Measurements from ENCODE around the gene GRM8. TPM values are rescaled to one million over a fixed set of nuclear protein-coding genes. Genes with fewer than 3 reads are reported as not detected.

Gene GRM8
- total RNA-seq, 6 experiments from 2014 or later = not detected

DNA sequence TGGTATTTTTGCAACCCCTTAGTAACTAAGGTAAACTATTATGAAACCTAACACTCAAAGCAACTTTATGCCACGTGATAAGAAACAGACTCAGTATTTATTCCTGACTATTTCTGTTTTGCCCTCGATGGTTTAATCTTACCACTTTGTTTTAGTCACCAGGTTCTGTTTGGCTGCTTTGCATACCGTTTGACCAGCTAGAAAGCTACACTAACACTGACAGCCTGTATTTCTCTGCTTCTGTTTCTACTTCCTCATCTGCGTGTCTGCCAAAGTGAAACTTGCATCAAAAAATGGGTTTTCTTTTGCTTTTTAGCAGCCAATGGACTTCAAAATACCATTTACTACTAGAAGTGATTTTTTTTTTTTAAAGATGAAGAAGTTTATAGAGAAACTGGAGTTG lies 802.5 kb downstream of the GRM8 start:
- Mint-ChIP-seq H3K27ac (no peak overlapping the region), H3K27me3 (ENCODE audit: insufficient read depth) (no peaks in the 10 kb centered on the region; the same call in 1 of the 2 replicates), H3K9me3 (peaks cover 32% of the 10 kb centered on the region), H3K4me1 (ENCODE audit: low read depth) (no peaks in the 10 kb centered on the region), H3K4me3 (no peak overlapping the region), H3K36me3 (ENCODE audit: low read depth) (no peaks in the 10 kb centered on the region)
- TF ChIP-seq, protein P1, sequence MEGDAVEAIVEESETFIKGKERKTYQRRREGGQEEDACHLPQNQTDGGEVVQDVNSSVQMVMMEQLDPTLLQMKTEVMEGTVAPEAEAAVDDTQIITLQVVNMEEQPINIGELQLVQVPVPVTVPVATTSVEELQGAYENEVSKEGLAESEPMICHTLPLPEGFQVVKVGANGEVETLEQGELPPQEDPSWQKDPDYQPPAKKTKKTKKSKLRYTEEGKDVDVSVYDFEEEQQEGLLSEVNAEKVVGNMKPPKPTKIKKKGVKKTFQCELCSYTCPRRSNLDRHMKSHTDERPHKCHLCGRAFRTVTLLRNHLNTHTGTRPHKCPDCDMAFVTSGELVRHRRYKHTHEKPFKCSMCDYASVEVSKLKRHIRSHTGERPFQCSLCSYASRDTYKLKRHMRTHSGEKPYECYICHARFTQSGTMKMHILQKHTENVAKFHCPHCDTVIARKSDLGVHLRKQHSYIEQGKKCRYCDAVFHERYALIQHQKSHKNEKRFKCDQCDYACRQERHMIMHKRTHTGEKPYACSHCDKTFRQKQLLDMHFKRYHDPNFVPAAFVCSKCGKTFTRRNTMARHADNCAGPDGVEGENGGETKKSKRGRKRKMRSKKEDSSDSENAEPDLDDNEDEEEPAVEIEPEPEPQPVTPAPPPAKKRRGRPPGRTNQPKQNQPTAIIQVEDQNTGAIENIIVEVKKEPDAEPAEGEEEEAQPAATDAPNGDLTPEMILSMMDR (IDR thresholded peaks at IDR 0.05) = no peak
- DNase-seq = no peak

DNA sequence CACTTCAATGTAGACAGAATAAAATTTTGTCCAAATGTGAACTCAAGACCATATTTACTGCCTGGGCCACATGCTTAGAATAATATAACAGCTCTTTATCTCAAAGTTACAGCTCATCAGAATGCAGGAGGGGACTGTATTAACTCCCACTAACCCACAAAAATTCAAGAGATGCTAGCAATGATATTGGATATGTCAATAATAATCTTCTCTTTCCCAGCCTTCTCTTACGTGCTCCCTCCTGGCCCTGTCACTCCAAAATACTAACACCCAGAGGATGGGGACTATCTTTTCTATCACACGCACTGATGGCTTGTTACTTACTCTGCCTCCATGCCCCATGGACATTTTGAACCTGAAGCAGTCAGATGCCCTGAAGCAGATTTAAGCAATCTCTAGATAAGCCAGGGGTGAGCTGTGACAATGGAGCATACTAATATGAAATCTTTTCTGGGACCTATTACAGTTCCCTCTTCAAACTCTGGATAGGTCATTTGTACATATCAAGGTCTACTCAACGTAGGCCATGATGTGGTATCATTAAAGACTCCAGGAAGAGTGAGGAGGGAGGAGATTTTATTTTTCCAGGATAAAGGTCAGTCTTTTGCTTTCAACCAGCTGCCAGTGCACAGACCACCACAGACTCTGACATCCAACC lies 803.0 kb downstream of the GRM8 start:
- no peaks in the 10 kb centered on the region; the same call in 1 of the 2 replicates for H3K27me3 Mint-ChIP-seq (ENCODE audit: insufficient read depth)
- TF ChIP-seq, protein P1 (IDR thresholded peaks at IDR 0.05) = no peak
- no peak for DNase-seq
- H3K4me3 Mint-ChIP-seq = no peak overlapping the region
- peaks cover 35% of the 10 kb centered on the region for H3K9me3 Mint-ChIP-seq
- no peaks in the 10 kb centered on the region for H3K4me1 Mint-ChIP-seq (ENCODE audit: low read depth)
- no peaks in the 10 kb centered on the region for H3K36me3 Mint-ChIP-seq (ENCODE audit: low read depth)
- no peak overlapping the region for H3K27ac Mint-ChIP-seq

DNA sequence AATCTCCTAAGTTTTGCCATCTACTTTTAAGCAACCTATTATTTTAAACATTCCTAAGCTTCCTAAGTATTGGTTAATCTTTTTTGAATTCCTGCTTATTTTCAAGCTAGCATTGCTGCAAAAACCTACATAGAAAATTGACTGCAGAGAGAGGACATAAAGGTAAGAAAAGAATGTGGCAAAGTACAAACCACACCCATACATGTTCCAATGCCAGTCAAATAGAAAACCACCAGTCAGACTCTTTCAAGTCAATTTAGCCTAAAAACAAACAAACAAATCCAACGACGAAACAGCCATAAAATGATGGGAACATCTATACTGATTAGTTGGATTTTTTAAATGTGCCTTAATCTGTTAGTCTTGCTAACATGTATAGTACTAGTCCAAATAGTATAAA lies 804.8 kb downstream of the GRM8 start:
- Mint-ChIP-seq H3K27me3 (ENCODE audit: insufficient read depth) (no peaks in the 10 kb centered on the region; the same call in 1 of the 2 replicates), H3K27ac (no peak overlapping the region), H3K9me3 (peaks cover 32% of the 10 kb centered on the region), H3K4me3 (no peak overlapping the region), H3K36me3 (ENCODE audit: low read depth) (no peaks in the 10 kb centered on the region), H3K4me1 (ENCODE audit: low read depth) (no peaks in the 10 kb centered on the region)
- TF ChIP-seq, protein P1 (IDR thresholded peaks at IDR 0.05) = no peak
- no peak for DNase-seq

- Mint-ChIP-seq H3K9me3 (peaks cover 30% of the 10 kb centered on the region), H3K27ac (no peak overlapping the region), H3K4me3 (no peak overlapping the region), H3K36me3 (ENCODE audit: low read depth) (no peaks in the 10 kb centered on the region), H3K27me3 (ENCODE audit: insufficient read depth) (no peaks in the 10 kb centered on the region), H3K4me1 (ENCODE audit: low read depth) (no peaks in the 10 kb centered on the region)
- no peak for DNase-seq
- TF ChIP-seq, protein P1 (IDR thresholded peaks at IDR 0.05) = no peak
Observed at GRCh38 chr7:126445991-126446390, 806.8 kb downstream of the GRM8 start.

DNA sequence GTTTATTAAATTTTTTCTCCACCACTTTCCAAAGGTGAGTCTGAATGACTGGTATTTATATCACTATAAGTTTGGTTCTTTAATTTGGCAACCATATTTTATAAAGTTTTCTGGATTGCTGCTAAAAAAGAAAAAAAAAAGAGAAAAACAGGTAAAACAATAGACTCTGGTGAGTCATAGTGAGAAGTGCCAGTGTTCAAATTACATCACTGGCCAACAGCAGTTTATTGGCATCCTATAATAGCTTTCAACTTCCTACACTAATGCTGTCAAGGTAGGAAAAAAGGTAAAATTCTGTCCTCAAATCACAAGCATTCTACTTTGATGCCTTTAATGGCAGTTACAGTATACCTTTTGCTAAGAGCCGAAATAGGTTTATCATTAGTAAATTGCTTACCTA lies 808.8 kb downstream of the GRM8 start:
- TF ChIP-seq, protein P1 (IDR thresholded peaks at IDR 0.05) = no peak
- Mint-ChIP-seq H3K4me1 (ENCODE audit: low read depth) (no peaks in the 10 kb centered on the region), H3K4me3 (no peak overlapping the region), H3K27me3 (ENCODE audit: insufficient read depth) (no peaks in the 10 kb centered on the region), H3K36me3 (ENCODE audit: low read depth) (no peaks in the 10 kb centered on the region), H3K27ac (no peak overlapping the region), H3K9me3 (peaks cover 29% of the 10 kb centered on the region)
- DNase-seq = no peak
